Measurements from ENCODE around the gene ALOX5AP.
"Not testable (repeated sequence)": the region's sequence is repeated elsewhere in the genome, so short reads cannot be mapped to it uniquely, and the experiment has no call there.

The ALOX5AP gene

DNA sequence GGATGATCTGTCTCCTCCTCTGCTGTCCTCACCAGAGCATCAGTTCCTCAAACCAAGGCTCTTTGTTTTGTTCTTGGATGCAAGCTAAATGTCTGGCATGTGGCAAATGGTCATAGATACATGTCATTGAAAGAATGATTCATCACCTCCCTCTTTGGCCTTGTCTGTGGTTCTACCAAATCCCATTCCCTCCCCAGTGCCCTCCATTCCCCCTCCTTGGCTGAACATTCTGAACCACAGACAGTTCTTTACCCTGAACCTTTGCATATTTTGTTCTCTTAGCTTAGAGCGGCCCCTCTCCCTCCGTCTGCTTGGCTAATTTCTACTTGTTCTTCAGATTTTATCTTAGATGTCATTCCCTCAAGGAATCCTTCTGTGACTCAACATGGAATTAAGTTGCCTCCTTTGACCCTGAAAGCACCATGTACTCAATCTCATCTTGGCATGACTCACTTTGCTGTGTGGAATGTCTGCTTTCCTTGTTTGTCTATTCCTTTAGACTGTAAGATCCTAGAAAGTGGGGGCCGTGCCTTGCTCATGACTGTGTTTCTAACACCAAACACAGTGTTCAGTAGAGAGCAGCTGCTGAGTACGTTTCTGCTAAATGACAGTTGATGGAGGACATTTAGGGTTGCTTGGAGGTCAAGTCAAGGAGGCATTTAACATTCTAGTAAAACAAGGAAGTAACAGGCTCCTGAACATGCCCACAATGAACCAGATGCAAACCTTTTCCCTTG, 8.1 kb downstream of the ALOX5AP start:
- FAIRE-seq (no peak), DNase-seq (ENCODE audit: insufficient read length) (no peak)
- TF ChIP-seq POLR2A (IDR thresholded peaks at IDR 0.05; ENCODE audit: low read depth, low read length) = no peak
- no peak for TF ChIP-seq POLR2AphosphoS5 (IDR thresholded peaks at IDR 0.05; ENCODE audit: low read depth, low read length)
- no peak for TF ChIP-seq TAF1 (IDR thresholded peaks at IDR 0.05; ENCODE audit: borderline replicate concordance, low read depth, low read length)

DNA sequence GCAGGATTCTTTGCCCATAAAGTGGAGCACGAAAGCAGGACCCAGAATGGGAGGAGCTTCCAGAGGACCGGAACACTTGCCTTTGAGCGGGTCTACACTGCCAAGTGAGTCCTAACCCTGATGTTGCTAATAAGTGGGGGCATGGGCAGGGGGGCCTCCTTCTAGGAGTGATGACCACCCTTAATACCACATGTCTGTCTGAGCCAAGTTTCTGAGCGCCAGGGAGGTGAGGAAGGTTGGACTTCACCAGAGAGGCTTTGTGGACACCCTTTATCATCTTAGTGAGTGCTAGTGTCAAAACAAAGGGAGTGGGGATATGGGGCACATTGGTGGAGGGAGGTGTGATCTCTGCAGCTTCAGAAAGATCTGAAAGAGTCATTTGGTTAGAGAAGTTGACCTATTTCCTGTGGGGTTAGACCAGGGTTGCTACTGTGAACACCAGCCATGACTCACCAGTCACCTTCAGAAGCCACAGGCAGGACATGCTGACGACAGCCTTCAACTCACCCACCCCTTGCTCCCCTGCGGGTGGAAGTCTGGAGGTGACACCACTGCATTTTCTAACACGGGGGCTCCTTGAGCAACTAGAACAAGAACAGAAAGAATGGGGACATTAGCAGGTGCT, 8.8 kb downstream of the ALOX5AP start:
- FAIRE-seq (peak; percentile 98), DNase-seq (ENCODE audit: insufficient read length) (peak; percentile 72)
- TF ChIP-seq POLR2AphosphoS5 (IDR thresholded peaks at IDR 0.05; ENCODE audit: low read depth, low read length) = 0 out of 2 replicates have a peak, but pooled peaks have one; percentile 39
- no peak for TF ChIP-seq POLR2A (IDR thresholded peaks at IDR 0.05; ENCODE audit: low read depth, low read length)

DNA sequence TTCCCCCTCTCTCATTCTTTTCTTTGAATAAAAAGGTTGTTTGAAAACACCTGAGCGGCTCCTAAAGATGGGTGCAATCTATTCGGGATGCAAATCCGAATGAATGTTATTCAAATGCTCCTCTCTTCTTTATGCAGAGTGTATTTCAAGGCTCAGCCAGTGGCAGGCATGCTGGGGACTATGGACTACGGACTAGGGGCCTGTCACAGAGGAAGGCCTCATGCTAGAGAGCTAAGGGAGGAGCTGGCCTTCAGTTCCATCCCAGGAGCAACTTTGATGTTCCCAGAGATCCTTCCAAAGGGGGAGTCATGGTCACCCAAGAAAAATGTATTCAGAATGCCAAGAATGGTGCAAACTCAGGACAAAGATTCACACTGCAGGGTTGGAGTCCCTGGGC, 9.3 kb downstream of the ALOX5AP start:
- TF ChIP-seq TAF1 (IDR thresholded peaks at IDR 0.05; ENCODE audit: borderline replicate concordance, low read depth, low read length) (no peak), POLR2AphosphoS5 (IDR thresholded peaks at IDR 0.05; ENCODE audit: low read depth, low read length) (no peak), POLR2A (IDR thresholded peaks at IDR 0.05; ENCODE audit: low read depth, low read length) (no peak)
- no peak for DNase-seq (ENCODE audit: insufficient read length)
- FAIRE-seq = no peak

DNA sequence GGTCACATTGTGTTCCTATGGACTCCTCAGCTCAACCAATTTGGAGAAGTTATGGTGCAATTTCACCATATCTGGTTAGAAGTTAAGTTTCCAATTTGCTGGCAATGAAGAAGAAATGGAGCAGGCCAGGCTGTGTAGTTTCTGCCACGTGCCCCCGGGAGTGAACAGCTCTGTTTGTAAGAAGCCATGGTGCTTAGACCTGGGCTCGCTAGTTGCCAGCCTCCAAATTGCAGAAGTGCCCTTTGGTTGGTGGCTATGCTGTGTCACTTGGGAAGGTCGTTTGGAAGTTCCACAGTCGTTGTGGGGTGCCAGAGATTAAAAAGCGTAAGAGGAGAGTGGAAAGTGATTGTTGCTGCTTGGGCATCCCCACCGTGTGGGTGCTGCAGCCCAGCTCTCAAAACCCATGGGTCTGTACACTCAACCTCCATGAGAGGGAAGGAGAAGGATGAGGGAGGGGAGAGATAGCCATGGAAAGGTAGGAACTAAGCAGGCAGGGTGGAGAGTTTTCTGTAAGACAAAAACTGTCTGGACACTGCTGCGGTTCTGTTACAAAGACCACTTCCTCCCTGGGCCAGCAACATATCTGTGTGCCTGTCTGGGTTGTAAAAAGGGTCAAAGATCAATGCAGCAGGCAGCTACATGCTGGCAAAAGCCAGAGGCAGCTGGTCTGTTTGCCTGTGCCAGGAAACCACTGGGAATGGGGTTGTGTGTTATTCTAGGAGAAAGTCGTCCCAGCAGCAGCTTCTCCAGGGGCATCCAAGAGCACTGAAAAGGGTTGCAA, 10.8 kb downstream of the ALOX5AP start:
- no peak for FAIRE-seq
- DNase-seq (ENCODE audit: insufficient read length) = no peak
- TF ChIP-seq TAF1 (IDR thresholded peaks at IDR 0.05; ENCODE audit: borderline replicate concordance, low read depth, low read length) = no peak
- TF ChIP-seq POLR2AphosphoS5 (IDR thresholded peaks at IDR 0.05; ENCODE audit: low read depth, low read length) = no peak
- TF ChIP-seq POLR2A (IDR thresholded peaks at IDR 0.05; ENCODE audit: low read depth, low read length) = no peak

DNA sequence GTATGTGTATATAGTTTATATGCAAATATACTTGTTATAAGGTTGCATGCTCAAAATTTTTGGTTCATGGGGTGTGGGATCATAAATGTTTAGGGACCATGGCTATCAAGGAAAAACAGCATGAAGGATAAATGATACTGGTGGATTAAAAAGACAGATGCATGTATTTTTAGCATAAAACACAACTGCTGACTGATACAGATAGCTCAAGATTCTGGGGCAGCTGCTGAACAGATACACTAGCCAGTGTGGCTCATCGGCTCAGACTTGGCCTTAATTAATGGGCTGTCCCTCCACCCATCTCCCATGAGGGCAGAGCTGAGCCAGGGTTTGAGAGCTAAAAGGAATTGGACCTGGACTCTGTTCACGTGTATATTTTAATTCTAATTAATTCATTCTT, 11.4 kb downstream of the ALOX5AP start:
- no peak for FAIRE-seq
- DNase-seq (ENCODE audit: insufficient read length) = no peak
- TF ChIP-seq POLR2A (IDR thresholded peaks at IDR 0.05; ENCODE audit: low read depth, low read length) = no peak
- TF ChIP-seq POLR2AphosphoS5 (IDR thresholded peaks at IDR 0.05; ENCODE audit: low read depth, low read length) = no peak
- TF ChIP-seq TAF1 (IDR thresholded peaks at IDR 0.05; ENCODE audit: borderline replicate concordance, low read depth, low read length) = no peak

DNA sequence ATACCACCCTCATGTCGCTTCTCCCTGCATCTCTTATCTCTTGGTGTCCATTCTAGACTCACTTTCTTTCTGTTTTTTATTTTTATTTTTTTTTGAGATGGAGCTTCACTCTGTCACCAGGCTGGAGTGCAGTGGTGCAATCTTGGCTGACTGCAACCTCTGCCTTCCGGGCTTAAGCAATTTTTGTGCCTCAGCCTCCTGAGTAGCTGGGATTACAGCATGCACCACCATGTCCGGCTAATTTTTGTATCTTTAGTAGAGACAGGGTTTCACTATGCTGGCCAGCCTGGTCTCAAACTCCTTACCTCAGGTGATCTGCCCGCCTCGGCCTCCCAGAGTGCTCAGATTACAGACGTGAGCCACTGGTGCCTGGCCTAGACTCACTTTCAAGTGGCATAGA, 12.5 kb downstream of the ALOX5AP start:
- not testable (repeated sequence) for FAIRE-seq; DNase-seq (ENCODE audit: insufficient read length)

DNA sequence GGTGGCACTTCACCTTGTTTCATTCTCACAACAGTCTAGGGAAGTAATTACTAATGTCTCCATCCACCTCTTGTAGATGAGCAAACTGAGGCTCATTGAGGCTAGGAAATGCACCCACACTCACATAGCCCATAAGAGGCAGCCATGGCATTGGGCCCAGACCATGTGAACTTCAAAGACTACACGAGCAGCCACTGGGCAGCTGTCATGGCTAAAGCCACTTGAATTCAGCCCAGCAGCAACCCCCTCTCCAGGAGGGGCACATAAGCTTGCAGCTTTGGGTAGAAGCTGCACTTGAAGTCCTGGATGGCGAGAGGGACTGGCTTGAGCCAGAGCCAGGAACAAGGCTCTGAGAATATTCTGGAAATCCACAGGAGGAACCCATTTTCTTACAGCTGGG, 13.4 kb downstream of the ALOX5AP start:
- TF ChIP-seq POLR2A (IDR thresholded peaks at IDR 0.05; ENCODE audit: low read depth, low read length) (no peak), POLR2AphosphoS5 (IDR thresholded peaks at IDR 0.05; ENCODE audit: low read depth, low read length) (no peak), TAF1 (IDR thresholded peaks at IDR 0.05; ENCODE audit: borderline replicate concordance, low read depth, low read length) (no peak)
- no peak for DNase-seq (ENCODE audit: insufficient read length)
- no peak for FAIRE-seq

DNA sequence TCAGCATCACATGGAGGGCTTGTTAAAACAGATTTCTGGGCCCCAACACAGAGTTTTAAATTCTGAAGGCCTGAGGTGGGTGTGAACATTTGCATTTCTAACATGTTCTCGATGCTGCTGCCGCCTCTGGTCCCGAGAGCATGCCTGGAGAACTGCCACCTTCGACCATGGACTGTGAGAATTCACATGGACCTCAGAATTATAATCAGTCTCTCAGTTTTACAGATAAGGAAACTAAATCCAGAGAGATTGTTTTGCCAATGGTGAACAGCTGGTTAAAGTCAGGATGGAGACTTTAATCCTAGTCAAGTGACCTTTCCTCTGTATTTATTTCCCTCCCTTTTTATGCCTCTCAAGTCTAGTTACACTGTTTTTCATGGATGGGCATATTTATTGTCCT, 14.7 kb downstream of the ALOX5AP start:
- FAIRE-seq (no peak), DNase-seq (ENCODE audit: insufficient read length) (no peak)
- no peak for TF ChIP-seq POLR2AphosphoS5 (IDR thresholded peaks at IDR 0.05; ENCODE audit: low read depth, low read length)
- no peak for TF ChIP-seq TAF1 (IDR thresholded peaks at IDR 0.05; ENCODE audit: borderline replicate concordance, low read depth, low read length)
- no peak for TF ChIP-seq POLR2A (IDR thresholded peaks at IDR 0.05; ENCODE audit: low read depth, low read length)

DNA sequence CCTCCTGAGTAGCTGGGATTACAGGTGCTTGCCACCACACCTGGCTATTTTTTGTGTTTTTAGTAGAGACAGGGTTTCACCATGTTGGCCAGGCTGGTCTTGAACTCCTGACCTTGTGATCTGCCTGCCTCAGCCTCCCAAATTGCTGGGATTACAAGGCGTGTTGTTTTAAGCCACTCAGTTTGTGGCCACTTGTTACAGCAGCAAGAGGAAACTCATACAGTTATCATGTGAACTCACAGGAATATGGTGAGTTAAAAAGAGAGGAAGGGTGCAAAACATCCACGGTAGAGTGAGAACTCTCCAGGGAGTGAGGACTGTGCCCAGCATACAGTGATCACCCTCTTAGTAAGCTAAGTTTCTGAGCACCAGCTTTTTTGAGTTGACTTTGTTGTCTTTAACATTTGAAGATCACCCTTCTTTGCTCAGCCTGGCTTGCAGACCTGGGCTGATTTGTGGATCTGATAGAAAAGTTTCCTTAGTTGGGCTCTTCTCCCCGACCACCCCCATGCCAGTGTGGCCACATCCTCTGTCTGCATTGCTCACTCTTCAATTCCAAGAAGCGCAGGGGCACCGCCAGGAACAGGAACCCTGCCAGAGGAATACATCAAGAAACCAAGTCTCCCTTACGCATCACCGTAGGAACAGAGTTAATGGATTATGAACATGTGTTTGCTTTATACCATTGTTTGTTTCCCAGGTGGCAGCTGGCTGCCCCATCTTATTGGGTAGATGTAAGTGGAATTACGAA, 16.0 kb downstream of the ALOX5AP start:
- FAIRE-seq = no peak
- no peak for TF ChIP-seq TAF1 (IDR thresholded peaks at IDR 0.05; ENCODE audit: borderline replicate concordance, low read depth, low read length)
- DNase-seq (ENCODE audit: insufficient read length) = no peak

DNA sequence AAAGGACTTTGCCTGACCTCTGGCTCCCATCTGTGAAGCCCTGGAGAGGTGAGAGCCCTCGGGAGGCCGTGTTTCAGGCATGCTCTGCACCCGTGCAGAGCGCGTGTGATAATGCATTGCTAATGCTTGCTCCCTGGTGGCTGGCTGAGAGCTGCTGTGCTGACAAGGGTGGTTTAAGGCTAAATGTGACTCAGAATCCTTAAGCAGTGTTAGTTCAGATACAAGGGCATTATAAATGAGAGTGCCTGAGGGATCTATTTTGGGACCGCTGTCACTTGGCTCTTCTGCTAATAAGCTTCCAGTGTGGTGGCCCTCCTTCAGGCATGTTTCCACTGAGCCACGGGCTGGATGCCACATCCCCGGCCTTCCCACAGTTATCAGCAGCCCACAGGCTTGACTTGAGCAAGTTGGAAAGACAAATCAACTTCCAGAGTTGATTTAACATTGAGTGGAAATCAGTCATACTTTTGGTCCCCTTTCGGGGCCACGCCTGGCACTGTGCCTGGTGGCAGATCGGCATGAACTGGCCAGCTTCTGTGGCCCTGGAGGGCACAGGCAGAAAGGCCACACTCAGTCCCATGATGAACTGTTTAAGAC, 17.0 kb downstream of the ALOX5AP start:
- no peak for DNase-seq (ENCODE audit: insufficient read length)
- FAIRE-seq = no peak
- no peak for TF ChIP-seq TAF1 (IDR thresholded peaks at IDR 0.05; ENCODE audit: borderline replicate concordance, low read depth, low read length)
- TF ChIP-seq POLR2A (IDR thresholded peaks at IDR 0.05; ENCODE audit: low read depth, low read length) = no peak
- no peak for TF ChIP-seq POLR2AphosphoS5 (IDR thresholded peaks at IDR 0.05; ENCODE audit: low read depth, low read length)

DNA sequence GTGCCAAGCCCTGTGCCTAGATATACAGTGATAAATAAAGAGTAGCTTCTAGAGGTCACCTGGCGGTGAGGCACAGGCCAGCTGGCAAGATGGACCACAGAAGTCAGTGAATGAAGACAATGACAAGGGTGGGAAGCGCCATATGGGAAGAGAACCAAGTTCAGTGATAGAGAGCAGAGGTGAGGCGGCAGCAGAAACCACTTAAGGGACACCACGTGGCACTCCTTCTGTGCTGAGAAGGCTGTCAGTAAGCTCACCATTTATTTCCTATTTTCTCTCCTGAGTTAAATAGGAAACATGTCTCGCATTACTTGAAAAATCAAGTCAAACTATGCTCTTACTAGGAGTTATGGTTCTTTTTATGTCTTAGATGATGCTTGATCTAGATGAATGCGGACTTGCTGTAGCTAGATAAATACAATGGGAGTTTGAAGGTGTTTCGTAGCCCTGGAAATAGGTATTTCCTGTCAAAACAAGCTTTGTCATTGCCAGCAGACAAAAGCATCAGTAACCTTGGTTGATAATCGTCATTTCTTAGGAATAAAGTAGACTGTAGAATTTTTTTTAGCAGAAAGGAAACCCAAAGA, 17.8 kb downstream of the ALOX5AP start:
- DNase-seq (ENCODE audit: insufficient read length) = no peak
- FAIRE-seq = no peak
- no peak for TF ChIP-seq POLR2A (IDR thresholded peaks at IDR 0.05; ENCODE audit: low read depth, low read length)
- no peak for TF ChIP-seq POLR2AphosphoS5 (IDR thresholded peaks at IDR 0.05; ENCODE audit: low read depth, low read length)
- no peak for TF ChIP-seq TAF1 (IDR thresholded peaks at IDR 0.05; ENCODE audit: borderline replicate concordance, low read depth, low read length)

Data from GM12892 (cell line).